ENCODE results near the gene TNFSF12. TPM values are rescaled to one million over a fixed set of nuclear protein-coding genes. Genes with fewer than 3 reads are reported as not detected.

TNFSF12 gene
- 2.7 TPM for polyA plus RNA-seq (2013, experiment 1 of 2)
- 3.7 TPM for polyA plus RNA-seq (2013, experiment 2 of 2)

- Histone ChIP-seq H3K9ac (ENCODE audit: low read depth, low read length) (peak within 1 kb of the TSS; percentile 67), H3K4me3 (ENCODE audit: low read length) (peak within 1 kb of the TSS; percentile 80)
These were observed at the start of gene TNFSF12 for GRCh38 chr17:7548585-7549400. TSS of gene TNFSF12 (plus strand) at chr17:7549058. CDS start at chr17:7549154, 96 bp downstream.

GRCh38 chr17:7499161-7499560 is 49.7 kb upstream of the TNFSF12 start:
- H3K27me3 ChIP-seq (ENCODE audit: insufficient read depth, low read length) = no peaks in the 10 kb centered on the region
- 93% methylated on average over 11 of the region's 11 CpGs for WGBS

More at GRCh38 chr17:7548585-7549400, at the start of gene TNFSF12:
- Histone ChIP-seq H3K27ac (ENCODE audit: low read depth, low read length) (no peak within 1 kb of the TSS), H3K27me3 (ENCODE audit: insufficient read depth, low read length) (peaks cover 4% of the 10 kb centered on the region; the same call in 1 of the 2 replicates), H3K36me3 (ENCODE audit: insufficient read depth, low read length) (no peaks in the 10 kb centered on the region), H3K4me1 (ENCODE audit: insufficient read depth, low read length) (no peaks in the 10 kb centered on the region), H3K9me3 (ENCODE audit: insufficient read depth, low read depth, low read length) (no peaks in the 10 kb centered on the region)
- WGBS = 4% methylated on average over 64 of the region's 65 CpGs

GRCh38 chr17:7501729-7502128 is 47.1 kb upstream of the TNFSF12 start:
- Histone ChIP-seq H3K36me3 (ENCODE audit: insufficient read depth, low read length) (peaks cover 99% of the 10 kb centered on the region), H3K27ac (ENCODE audit: low read depth, low read length) (no peak overlapping the region), H3K4me1 (ENCODE audit: insufficient read depth, low read length) (no peaks in the 10 kb centered on the region), H3K9ac (ENCODE audit: low read depth, low read length) (no peak overlapping the region), H3K9me3 (ENCODE audit: insufficient read depth, low read depth, low read length) (no peaks in the 10 kb centered on the region), H3K27me3 (ENCODE audit: insufficient read depth, low read length) (no peaks in the 10 kb centered on the region), H3K4me3 (ENCODE audit: low read length) (no peak overlapping the region)
- WGBS = 91% methylated on average over 14 of the region's 14 CpGs

More at GRCh38 chr17:7499161-7499560, 49.7 kb upstream of the TNFSF12 start:
- Histone ChIP-seq H3K4me3 (ENCODE audit: low read length) (no peak overlapping the region), H3K9me3 (ENCODE audit: insufficient read depth, low read depth, low read length) (no peaks in the 10 kb centered on the region), H3K4me1 (ENCODE audit: insufficient read depth, low read length) (no peaks in the 10 kb centered on the region), H3K36me3 (ENCODE audit: insufficient read depth, low read length) (peaks cover 90% of the 10 kb centered on the region), H3K27ac (ENCODE audit: low read depth, low read length) (no peak overlapping the region), H3K9ac (ENCODE audit: low read depth, low read length) (no peak overlapping the region)

GRCh38 chr17:7502171-7502847 is 46.5 kb upstream of the TNFSF12 start:
- 94% methylated on average over 20 of the region's 20 CpGs for WGBS
- Histone ChIP-seq H3K9me3 (ENCODE audit: insufficient read depth, low read depth, low read length) (no peaks in the 10 kb centered on the region), H3K27ac (ENCODE audit: low read depth, low read length) (no peak overlapping the region), H3K27me3 (ENCODE audit: insufficient read depth, low read length) (no peaks in the 10 kb centered on the region), H3K36me3 (ENCODE audit: insufficient read depth, low read length) (peaks cover 99% of the 10 kb centered on the region), H3K4me1 (ENCODE audit: insufficient read depth, low read length) (no peaks in the 10 kb centered on the region), H3K4me3 (ENCODE audit: low read length) (no peak overlapping the region), H3K9ac (ENCODE audit: low read depth, low read length) (no peak overlapping the region)

- 94% methylated on average over 14 of the region's 14 CpGs for WGBS
- Histone ChIP-seq H3K36me3 (ENCODE audit: insufficient read depth, low read length) (peaks cover 99% of the 10 kb centered on the region), H3K4me3 (ENCODE audit: low read length) (no peak overlapping the region), H3K27me3 (ENCODE audit: insufficient read depth, low read length) (no peaks in the 10 kb centered on the region), H3K27ac (ENCODE audit: low read depth, low read length) (no peak overlapping the region), H3K4me1 (ENCODE audit: insufficient read depth, low read length) (no peaks in the 10 kb centered on the region), H3K9me3 (ENCODE audit: insufficient read depth, low read depth, low read length) (no peaks in the 10 kb centered on the region), H3K9ac (ENCODE audit: low read depth, low read length) (no peak overlapping the region)
These were observed 45.9 kb upstream of the TNFSF12 start for GRCh38 chr17:7502987-7503386.

GRCh38 chr17:7503521-7503920 is 45.3 kb upstream of the TNFSF12 start:
- H3K4me1 ChIP-seq (ENCODE audit: insufficient read depth, low read length) = no peaks in the 10 kb centered on the region
- no peaks in the 10 kb centered on the region for H3K9me3 ChIP-seq (ENCODE audit: insufficient read depth, low read depth, low read length)
- H3K9ac ChIP-seq (ENCODE audit: low read depth, low read length) = no peak overlapping the region
- no peak overlapping the region for H3K4me3 ChIP-seq (ENCODE audit: low read length)
- H3K27ac ChIP-seq (ENCODE audit: low read depth, low read length) = no peak overlapping the region
- H3K27me3 ChIP-seq (ENCODE audit: insufficient read depth, low read length) = no peaks in the 10 kb centered on the region
- H3K36me3 ChIP-seq (ENCODE audit: insufficient read depth, low read length) = peaks cover 99% of the 10 kb centered on the region
- 95% methylated on average over 8 of the region's 8 CpGs for WGBS

- 91% methylated on average over 11 of the region's 11 CpGs for WGBS
- Histone ChIP-seq H3K36me3 (ENCODE audit: insufficient read depth, low read length) (peaks cover 99% of the 10 kb centered on the region), H3K9ac (ENCODE audit: low read depth, low read length) (no peak overlapping the region), H3K27me3 (ENCODE audit: insufficient read depth, low read length) (no peaks in the 10 kb centered on the region), H3K9me3 (ENCODE audit: insufficient read depth, low read depth, low read length) (no peaks in the 10 kb centered on the region), H3K27ac (ENCODE audit: low read depth, low read length) (no peak overlapping the region), H3K4me3 (ENCODE audit: low read length) (no peak overlapping the region), H3K4me1 (ENCODE audit: insufficient read depth, low read length) (no peaks in the 10 kb centered on the region)
These were observed 40.7 kb upstream of the TNFSF12 start for GRCh38 chr17:7508145-7508544.

GRCh38 chr17:7508846-7509245 is 40.0 kb upstream of the TNFSF12 start:
- H3K9me3 ChIP-seq (ENCODE audit: insufficient read depth, low read depth, low read length) = no peaks in the 10 kb centered on the region
- WGBS = 95% methylated on average over 9 of the region's 9 CpGs
- H3K27ac ChIP-seq (ENCODE audit: low read depth, low read length) = no peak overlapping the region
- H3K4me1 ChIP-seq (ENCODE audit: insufficient read depth, low read length) = no peaks in the 10 kb centered on the region
- H3K4me3 ChIP-seq (ENCODE audit: low read length) = no peak overlapping the region
- peaks cover 99% of the 10 kb centered on the region for H3K36me3 ChIP-seq (ENCODE audit: insufficient read depth, low read length)
- H3K9ac ChIP-seq (ENCODE audit: low read depth, low read length) = no peak overlapping the region
- H3K27me3 ChIP-seq (ENCODE audit: insufficient read depth, low read length) = no peaks in the 10 kb centered on the region

GRCh38 chr17:7509937-7510336 is 38.9 kb upstream of the TNFSF12 start:
- Histone ChIP-seq H3K9me3 (ENCODE audit: insufficient read depth, low read depth, low read length) (no peaks in the 10 kb centered on the region), H3K27me3 (ENCODE audit: insufficient read depth, low read length) (no peaks in the 10 kb centered on the region), H3K36me3 (ENCODE audit: insufficient read depth, low read length) (peaks cover 92% of the 10 kb centered on the region), H3K4me3 (ENCODE audit: low read length) (no peak overlapping the region), H3K9ac (ENCODE audit: low read depth, low read length) (no peak overlapping the region), H3K27ac (ENCODE audit: low read depth, low read length) (no peak overlapping the region), H3K4me1 (ENCODE audit: insufficient read depth, low read length) (no peaks in the 10 kb centered on the region)
- 96% methylated on average over 5 of the region's 5 CpGs for WGBS

- Histone ChIP-seq H3K27ac (ENCODE audit: low read depth, low read length) (no peak overlapping the region), H3K36me3 (ENCODE audit: insufficient read depth, low read length) (peaks cover 82% of the 10 kb centered on the region), H3K4me1 (ENCODE audit: insufficient read depth, low read length) (no peaks in the 10 kb centered on the region), H3K9ac (ENCODE audit: low read depth, low read length) (no peak overlapping the region), H3K4me3 (ENCODE audit: low read length) (no peak overlapping the region), H3K9me3 (ENCODE audit: insufficient read depth, low read depth, low read length) (no peaks in the 10 kb centered on the region), H3K27me3 (ENCODE audit: insufficient read depth, low read length) (no peaks in the 10 kb centered on the region)
- WGBS = 94% methylated on average over 10 of the region's 10 CpGs
These were observed 37.8 kb upstream of the TNFSF12 start for GRCh38 chr17:7511108-7511507.

- 95% methylated on average over 15 of the region's 15 CpGs for WGBS
- no peaks in the 10 kb centered on the region for H3K9me3 ChIP-seq (ENCODE audit: insufficient read depth, low read depth, low read length)
- no peak overlapping the region for H3K4me3 ChIP-seq (ENCODE audit: low read length)
- H3K36me3 ChIP-seq (ENCODE audit: insufficient read depth, low read length) = peaks cover 74% of the 10 kb centered on the region
- no peak overlapping the region for H3K27ac ChIP-seq (ENCODE audit: low read depth, low read length)
- no peak overlapping the region for H3K9ac ChIP-seq (ENCODE audit: low read depth, low read length)
- no peaks in the 10 kb centered on the region for H3K4me1 ChIP-seq (ENCODE audit: insufficient read depth, low read length)
- no peaks in the 10 kb centered on the region for H3K27me3 ChIP-seq (ENCODE audit: insufficient read depth, low read length)
These were observed 36.8 kb upstream of the TNFSF12 start for GRCh38 chr17:7512105-7512504.
